Femur (tissue), 1 donor: Measurements from ENCODE around the gene TRPC4AP.
"Not testable (repeated sequence)": the region's sequence is repeated elsewhere in the genome, so short reads cannot be mapped to it uniquely, and the experiment has no call there.

Source experiments
- DNase-seq: peaks from one replicate; pipeline ENCODE4 v3.0.0-alpha.2; 2017

Gene TRPC4AP

GRCh38 chr20:35093267-35093884 lies 769 bp upstream of the TRPC4AP start:
- DNase-seq = no peak

GRCh38 chr20:35091816-35092523 lies 637 bp downstream of the TRPC4AP start:
- no peak for DNase-seq

DNA sequence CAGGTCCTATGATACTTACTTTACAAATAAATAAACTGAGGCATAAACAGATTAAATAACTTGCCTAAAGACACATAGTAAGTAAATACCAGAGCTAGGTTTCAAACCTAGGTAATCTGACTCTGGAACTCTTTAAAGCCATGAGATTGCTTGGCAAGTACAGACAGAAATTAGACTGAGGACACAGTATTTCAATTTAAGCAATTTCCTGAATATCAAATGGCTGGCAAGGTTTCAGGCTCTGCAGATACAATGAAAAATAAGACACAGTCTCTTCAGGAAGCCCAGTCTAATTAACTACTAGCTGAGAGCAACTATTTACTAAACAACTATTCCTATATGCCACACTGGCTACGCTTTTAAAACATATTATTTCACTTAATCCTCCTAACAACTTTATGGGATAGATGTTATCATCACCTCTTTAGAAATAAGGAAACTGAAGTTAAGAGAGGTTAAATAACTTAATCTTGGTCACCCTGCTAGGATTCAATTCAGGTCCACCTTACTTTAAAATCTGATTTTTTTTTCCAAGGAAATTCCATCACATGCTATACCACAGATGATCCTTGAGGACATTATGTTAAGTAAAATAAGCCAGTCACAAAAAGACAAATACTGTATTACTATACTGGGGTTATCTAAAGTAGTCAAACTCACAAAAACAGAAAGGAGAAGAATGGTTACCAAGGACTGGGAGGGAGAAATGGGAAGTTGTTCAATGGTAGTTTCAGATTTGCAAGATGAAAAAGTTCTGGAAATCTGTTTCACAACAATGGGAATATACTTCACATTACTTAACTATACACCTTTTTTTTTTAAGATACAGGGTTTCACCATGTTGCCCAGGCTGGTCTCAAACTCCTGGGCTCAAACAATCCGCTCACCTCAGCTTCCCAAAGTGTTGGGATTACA lies 4.1 kb downstream of the TRPC4AP start:
- DNase-seq = no peak

DNA sequence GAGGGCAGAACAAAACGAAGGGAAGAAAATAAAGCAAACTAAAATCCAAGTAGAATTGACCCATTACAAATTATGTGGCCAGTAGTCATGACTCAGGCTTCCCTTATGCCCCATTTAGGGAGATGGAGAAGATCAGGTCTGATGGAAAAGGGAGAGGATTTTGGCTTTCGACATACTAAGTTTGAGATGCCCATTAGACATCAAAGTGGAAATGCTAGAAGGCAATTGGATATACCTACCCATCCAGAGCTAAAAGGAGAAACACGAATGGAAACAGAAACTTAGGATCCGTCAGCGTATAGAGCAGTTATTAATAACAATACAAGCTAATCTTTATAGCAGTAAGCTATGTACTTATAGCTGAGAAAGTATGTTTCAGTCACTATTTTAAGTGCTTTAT lies 4.8 kb downstream of the TRPC4AP start:
- DNase-seq = no peak

- DNase-seq = no peak
Observed at GRCh38 chr20:35087355-35087754, 5.3 kb downstream of the TRPC4AP start.

- no peak for DNase-seq
Observed at GRCh38 chr20:35085477-35086225, 7.0 kb downstream of the TRPC4AP start.

DNA sequence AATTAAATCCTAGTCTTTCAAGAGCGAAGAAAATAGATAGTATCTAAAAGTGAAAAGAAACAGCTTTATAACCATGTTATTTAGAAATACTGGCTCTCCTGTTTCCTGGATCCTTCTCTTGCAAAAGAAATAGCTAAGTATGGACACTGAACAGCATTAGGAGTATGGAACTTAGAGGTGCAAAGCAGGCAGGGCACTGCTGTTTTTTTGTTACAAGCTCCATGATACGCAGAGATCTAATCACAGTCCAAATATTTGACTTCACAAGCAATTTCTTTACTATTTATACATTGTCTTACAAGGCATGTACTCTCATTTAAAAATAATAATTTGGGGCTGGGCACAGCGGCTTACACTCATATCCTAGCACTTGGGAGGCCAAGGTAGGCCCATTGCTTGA lies 7.6 kb downstream of the TRPC4AP start:
- DNase-seq = no peak

- DNase-seq = not testable (repeated sequence)
Observed at GRCh38 chr20:35080348-35080642, 12.3 kb downstream of the TRPC4AP start.

GRCh38 chr20:35079472-35080347 lies 12.9 kb downstream of the TRPC4AP start:
- no peak for DNase-seq

DNA sequence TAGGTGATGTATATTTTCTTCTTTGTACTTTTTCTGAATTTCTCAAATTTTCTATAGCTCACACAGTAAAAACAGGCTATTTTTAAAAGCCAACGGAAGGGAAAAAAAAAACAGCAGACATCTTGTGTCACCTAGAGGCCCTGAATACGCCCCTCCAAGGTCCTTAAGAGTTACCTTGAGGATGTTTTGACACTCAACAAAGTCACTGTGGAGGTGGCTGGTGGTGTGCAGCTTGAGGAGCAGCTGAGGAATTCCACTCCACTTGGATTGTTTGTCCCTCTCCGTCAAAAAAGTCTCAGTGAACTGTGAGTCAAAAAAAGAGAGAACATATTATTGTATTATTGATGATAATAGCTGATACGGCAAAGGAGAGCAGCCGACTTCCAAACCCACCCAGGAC lies 14.7 kb downstream of the TRPC4AP start:
- DNase-seq = no peak

GRCh38 chr20:35077341-35077740 lies 15.3 kb downstream of the TRPC4AP start:
- DNase-seq = no peak

DNA sequence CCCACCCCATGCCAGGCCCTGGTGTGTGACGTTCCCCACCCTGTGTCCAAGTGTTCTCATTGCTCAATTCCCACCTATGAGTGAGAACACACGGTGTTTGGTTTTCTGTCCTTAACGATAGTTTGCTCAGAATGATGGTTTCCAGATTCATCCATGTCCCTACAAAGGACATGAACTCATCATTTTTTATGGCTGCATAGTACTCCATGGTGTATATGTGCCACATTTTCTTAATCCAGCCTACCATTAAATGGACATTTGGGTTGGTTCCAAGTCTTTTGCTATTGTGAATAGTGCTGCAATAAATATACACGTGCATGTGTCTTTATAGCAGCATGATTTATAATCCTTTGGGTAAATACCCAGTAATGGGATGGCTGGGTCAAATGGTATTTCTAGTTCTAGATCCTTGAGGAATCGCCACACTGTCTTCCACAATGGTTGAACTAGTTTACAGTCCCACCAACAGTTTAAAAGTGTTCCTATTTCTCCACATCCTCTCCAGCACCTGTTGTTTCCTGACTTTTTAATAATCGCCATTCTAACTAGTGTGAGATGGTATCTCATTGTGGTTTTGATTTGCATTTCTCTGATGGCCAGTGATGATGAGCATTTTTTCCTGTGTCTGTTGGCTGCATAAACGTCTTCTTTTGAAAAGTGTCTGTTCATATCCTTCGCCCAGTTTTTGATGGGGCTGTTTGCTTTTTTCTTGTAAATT lies 21.0 kb downstream of the TRPC4AP start:
- DNase-seq = not testable (repeated sequence)

- DNase-seq = no peak
Observed at GRCh38 chr20:35066194-35066593, 26.4 kb downstream of the TRPC4AP start.

DNA sequence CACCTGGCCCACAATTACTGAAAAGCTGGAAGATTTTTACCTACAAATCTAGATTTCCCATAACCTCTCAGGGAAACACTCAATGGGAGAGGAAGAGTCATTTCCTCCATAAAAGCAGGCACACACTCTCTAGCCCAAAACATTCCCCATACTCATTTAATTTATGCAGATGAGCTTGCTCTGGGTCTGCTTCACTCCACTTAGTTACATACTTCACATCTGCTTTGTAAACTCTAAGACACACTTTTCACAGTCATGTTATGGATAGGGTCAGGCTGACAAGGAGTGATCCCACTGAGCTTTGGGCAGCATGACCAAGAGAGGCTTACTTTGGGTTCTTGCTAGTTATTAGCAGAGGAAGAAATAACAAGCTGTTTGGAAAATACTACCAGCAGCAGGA lies 27.4 kb downstream of the TRPC4AP start:
- no peak for DNase-seq

DNA sequence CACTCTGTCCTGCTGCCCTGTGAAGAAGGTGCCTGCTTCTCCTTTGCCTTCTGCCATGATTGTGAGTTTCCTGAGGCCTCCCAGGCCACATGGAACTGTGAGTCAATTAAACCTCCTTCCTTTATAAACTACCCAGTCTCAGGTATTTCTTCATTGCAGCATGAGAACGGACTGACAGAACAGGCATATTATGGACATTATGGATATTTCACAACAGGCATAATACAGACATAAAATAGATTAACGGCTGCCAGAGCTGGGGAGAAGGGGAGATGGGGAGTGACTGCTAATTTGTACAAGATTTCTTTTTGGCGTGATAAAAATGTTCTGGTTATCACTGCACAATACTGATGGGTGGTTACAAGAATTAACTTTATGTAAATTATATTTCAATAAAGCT lies 29.4 kb downstream of the TRPC4AP start:
- DNase-seq = no peak

- no peak for DNase-seq
Observed at GRCh38 chr20:35062478-35062877, 30.1 kb downstream of the TRPC4AP start.

- no peak for DNase-seq
Observed at GRCh38 chr20:35060168-35060567, 32.4 kb downstream of the TRPC4AP start.

DNA sequence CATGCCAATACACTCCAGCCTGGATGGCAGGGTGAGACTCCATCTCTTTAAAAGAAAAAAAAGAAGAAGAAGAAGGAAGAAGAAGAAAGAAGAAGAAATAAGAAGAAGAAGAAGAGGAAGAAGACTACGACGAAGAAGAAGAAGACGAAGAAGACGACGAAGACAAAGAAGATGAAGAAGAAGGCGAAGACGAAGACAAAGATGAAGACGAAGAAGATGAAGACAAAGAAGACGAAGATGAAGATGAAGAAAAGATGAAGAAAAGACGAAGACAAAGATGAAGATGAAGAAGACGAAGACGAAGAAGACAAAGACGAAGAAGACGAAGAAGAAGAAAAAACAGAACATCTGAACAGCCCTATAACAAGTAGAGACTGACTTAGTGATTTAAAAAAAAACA lies 33.0 kb downstream of the TRPC4AP start:
- DNase-seq = no peak

GRCh38 chr20:35059110-35059509 lies 33.5 kb downstream of the TRPC4AP start:
- DNase-seq = no peak

DNA sequence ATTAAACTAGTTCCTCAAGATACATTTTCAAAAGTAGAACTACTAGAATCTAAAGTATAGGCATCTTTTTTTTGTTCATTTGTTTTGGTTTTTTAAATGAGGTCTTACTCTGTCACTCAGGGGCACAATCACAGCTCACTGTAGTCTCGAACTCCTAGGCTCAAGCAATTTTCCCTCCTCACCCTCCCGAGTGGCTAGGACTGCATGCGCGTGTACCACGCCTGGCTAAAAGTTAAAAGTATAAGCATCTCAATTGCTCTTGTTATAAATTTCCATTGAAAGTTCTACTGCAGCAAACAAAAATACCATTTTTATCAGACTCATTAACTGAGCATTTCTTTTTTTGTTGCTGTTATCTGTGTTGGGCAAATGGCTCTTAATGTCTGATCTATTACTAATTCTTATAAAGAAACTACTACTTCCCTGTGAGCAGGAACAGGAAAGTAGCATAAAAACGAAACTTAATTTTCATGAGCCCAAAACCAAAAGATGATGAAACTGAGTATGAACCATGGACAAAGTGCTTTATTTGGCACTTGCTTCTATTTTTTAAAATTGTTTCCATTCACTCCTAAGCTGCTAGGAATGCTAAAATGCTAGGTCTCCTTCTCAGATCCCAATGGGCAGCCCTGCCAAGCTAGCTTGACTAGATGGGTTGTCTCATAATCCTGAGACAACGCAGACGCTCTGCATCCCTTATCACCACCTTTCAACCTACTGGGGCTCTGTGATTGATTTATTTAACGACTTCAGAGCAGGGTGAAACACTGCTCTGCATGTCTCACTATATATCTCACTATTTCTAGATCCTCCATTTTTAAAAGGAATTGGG lies 36.9 kb downstream of the TRPC4AP start:
- no peak for DNase-seq

DNA sequence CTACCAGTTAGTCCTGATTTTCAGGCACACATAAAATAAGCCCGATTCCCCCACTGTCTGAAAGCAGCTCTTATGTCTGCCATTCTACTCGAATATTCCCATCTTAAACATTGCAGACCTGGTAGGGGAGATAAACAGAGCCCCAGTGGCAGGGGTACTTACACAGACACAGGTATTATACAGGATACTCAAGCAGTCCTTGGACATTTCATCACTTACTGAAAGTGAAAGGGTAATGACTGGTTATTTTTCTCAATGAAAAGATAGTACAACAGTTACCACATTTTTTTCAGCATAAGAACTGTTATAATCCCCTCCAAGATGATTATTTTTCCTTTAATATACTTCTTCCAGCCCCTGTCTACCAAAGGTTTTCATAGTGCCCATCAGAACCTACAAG lies 37.8 kb downstream of the TRPC4AP start:
- DNase-seq = no peak
